Stimulated activated CD8-positive, alpha-beta memory T cell treated with anti-CD3 and anti-CD28 coated beads, Interleukin-12 subunit alpha, Interleukin-12 subunit beta, amount 100 ng/mL, for 4 hours (primary cell): ENCODE results near the gene TOR4A.

ENCODE experiments used
- DNase-seq: peaks from one replicate; pipeline ENCODE4 v3.0.0-alpha.2; 2020; ENCODE audit warnings: low read depth

Gene TOR4A

DNA sequence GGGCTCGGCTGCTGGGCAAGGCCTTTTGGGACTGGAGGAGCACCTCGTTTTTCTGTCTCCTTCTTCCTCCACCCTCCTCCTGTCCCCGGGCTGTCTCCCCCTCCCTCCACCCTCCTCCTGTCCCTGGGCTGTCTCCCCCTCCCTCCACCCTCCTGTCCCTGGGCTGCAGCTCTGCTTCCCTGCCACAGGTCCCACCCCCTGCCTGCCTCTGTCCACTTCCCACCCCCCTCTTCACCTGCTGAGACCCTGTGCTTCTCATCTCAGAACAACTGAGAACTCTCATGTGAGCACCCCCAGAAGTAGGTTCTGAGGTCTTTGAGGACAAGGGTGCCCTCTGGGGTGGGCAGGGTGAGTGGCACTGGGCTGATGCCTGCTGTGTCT lies 5.8 kb upstream of the TOR4A start:
- no peak for DNase-seq

DNA sequence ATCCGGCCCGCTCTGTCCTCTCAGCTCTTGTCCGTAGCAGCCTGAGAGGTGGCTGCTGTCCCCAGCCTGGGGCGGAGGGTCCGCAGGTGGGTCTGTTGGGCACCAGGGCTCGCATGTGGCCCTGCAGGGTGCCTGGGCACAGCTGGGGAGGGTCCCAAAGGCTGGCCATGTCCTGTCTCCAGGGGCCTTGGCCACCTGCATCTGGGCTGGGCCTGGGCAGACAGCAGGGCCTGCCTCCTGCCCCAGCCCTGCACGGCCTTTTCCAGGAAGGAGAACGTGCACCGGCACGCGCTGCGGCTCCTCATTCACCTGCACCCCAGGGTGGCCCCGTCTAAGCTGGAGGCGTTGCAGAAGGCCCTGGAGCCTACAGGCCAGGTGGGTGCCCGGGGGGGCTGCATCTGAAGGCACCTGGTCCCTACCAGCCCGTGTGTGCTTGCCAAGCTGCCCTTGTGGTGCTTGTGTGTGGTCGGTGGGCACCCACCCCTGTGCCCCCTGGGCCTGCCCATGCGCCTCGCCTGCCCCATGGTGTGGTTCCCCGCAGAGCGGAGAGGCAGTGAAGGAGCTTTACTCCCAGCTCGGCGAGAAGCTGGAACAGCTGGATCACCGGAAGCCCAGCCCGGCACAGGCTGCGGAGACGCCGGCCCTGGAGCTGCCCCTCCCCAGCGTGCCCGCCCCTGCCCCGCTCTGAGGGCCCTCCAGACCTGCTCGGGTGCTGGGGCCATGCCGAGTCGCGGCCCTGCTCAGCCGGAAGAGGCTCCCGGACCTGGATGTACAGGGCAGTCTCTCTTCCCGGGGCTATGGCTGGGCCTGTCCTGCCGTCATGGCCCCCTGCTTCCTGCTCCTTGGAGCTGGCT lies 5.1 kb upstream of the TOR4A start:
- no peak for DNase-seq

- no peak for DNase-seq
Observed at GRCh38 chr9:137273095-137273490, 4.4 kb upstream of the TOR4A start.

DNA sequence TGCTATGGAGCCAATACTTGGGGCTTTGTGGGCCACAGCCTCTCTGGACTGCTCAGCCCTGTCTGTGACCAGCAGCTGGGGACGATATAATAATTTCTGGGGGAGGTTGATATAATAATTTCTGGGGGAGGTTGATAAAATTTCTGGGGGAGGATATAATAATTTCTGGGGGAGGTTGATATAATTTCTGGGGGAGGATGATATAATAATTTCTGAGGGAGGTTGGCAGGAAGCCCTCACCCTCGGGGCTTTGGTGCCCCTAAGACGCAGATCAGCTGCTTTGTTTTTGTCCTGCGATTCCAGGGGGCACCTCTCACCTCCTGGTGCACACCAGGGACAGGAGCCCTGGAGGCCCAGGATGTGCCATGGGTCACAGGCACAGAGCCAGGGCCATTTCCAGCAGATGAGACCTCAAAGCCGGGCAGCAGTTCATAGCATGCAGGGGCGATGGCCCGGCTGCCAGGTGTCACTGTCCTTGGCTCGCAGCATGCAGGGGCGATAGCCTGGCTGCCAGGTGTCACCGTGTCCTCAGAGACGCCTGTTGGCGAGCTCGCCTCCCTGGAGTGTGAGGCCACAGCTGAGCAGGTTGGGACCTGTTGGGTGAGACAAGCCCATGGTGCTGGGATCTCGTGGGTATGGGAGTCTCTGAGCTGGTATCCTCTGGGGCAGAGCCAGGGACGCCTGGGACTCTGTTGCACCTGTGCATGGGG lies 3.8 kb upstream of the TOR4A start:
- DNase-seq, result no peak

DNA sequence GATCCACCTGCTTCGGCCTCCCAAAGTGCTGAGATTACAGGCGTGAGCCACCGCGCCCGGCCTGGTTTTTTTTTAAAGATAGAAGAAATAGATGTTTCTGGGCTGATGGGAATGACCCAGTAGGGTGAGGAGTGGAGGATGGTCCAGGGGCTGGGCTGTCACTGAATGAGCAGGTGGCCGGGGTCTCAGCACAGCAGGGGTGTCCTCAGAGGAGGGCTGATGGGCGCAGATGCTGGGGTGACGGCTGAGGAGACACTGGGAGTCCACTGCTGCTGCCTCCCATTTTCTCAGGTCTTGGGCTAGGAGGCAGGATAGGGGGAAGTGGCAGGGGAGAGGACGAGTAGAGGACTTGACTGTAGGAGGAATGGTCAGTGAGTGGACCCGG lies 2.3 kb upstream of the TOR4A start:
- DNase-seq, result no peak

GRCh38 chr9:137275588-137276472 lies 1.7 kb upstream of the TOR4A start:
- no peak for DNase-seq

DNA sequence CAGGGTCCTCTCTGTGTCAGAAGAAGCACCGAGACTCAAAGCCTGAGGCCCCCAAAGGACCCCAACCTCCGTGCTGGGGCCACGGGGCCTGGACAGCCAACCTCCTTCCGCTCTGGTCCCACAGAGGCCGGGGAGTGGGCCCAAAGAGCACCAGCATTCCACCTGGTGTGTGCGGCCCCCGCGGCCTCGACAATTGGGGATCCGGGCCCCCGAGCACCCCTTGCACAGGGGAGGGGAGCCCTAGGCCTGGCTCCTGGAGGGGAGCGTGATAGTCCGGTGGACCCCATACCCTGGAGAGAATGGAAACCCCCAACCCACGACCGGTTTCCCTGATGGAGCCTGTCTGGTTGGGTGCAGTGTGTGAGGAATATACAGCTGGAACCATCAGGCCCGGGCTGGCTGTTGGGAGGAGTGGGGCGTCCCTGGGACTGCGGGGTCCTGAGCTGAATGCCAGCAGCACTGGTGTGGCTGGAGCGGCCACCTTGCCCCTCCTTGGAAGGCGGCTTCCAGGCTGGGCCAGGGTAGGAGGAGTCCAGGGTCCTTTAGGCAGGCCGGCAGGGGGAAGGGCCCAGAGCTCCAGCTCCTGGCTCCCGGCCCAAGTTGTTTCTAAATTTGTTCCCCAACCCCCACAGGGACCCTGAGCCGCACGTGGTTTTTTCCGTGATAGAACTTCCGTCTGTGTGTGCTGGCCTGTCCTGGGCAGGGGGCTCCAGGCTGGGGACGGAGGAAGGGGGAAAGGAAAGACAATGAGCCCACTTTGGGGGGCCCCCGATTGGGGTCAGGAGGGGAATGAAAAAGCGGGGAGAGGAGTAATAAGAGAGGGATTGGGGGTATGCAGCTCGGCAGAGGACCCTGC lies 825 bp upstream of the TOR4A start:
- no peak for DNase-seq

DNA sequence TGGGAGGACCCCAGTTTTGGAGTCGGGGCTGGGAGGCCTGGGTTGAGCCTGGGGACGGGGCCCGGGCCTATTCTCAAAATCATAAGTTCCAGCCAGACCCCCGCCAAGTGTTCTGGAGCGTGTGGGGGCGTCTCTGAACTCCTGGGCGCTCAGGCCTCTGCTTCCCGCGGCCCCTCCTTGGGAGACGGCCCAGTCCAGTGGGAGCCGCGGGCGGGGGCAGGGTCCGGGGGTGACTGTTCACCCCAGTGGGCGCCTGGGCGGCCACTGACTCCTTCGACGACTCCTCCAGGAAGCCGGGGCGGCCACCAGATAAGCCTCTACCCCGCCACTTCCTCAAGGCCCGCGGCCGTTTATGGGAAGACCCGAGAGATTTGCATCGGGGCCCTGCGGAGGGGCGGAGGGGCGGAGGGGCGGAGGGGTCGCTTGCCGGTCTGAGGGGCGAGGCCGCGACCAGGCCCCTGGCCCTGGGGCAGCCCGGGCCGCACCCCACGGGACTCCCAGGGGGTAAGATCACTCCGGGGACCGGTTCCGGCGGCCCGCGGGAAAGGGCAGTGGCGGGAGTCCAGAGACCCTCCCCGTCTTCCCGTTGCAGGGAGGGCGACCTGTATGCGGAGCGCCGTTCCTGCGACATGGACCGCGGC lies 655 bp downstream of the TOR4A start:
- no peak for DNase-seq

DNA sequence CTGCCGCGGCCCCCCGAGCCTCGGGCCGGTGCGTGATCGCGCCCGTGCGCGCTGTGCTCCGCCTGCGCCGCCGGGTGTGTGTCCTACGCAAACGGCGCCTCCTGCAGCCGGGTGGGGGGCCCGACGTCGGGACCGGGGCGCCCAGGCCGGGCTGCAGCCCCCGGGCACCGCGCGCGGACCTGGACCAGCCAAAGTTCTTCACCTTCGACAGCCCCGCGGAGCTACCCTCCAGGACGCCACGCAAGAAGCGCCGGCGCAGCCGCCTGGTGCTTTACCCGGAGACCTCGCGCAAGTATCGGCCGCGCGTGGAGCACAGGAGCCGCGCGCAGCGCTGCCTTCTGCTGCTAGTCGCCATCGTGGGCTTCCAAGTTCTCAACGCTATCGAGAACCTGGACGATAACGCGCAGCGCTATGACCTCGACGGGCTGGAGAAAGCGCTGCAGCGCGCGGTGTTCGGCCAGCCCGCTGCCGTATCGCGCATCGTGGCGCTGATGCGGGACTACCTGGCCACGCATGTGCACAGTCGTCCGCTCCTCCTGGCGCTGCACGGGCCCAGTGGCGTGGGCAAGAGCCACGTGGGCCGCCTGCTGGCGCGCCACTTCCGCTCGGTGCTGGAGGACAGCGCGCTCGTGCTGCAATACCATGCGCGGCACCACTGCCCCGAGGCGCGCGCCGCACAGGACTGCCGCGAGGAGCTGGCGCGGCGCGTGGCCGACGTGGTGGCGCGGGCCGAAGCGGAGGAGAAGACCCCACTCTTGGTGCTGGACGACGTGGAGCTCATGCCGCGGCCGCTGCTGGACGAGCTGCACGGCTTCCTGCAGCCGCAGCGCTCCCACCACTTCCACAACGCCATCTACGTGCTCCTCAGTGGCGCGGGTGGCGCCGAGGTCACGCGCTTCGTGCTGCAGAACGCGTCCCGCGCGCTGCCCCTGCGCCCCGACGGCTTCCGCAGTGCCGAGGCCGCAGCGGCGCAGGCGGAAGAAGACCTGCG lies 1.5 kb downstream of the TOR4A start:
- DNase-seq, result no peak

DNA sequence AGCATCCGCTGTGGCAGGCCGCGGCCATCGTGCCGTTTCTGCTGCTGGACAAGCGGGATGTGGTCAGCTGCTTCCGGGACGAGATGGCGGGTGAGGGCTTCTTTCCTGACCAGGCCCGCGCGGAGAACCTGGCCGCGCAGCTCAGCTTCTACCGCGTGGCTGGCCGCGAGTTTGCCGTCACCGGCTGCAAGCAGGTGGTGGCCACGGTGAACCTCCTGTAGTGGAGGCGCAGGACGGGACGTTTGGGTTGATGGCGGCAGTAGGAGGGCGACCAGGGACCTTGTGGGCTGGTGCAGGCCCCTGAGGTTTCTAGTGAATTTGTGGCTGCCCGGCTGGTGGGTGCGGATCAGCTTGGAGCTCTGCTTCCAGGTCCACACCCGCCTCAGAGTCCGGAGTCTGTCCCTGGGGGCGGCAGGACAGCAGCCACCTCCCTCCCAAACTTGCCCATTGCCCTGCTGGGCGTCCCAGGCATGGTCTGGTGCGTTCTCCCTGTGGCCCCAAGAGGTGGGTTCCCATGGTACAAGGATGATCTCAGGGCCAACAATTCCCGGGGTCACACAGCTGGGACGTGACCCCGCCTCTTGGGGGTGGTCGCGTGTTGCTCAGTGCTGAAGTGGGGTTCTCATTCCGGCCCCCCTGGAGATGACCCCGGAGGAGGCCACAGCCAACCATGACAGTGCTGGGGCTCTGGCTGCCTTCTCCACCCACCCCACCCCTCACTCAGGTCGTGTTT lies 2.4 kb downstream of the TOR4A start:
- DNase-seq, result no peak

DNA sequence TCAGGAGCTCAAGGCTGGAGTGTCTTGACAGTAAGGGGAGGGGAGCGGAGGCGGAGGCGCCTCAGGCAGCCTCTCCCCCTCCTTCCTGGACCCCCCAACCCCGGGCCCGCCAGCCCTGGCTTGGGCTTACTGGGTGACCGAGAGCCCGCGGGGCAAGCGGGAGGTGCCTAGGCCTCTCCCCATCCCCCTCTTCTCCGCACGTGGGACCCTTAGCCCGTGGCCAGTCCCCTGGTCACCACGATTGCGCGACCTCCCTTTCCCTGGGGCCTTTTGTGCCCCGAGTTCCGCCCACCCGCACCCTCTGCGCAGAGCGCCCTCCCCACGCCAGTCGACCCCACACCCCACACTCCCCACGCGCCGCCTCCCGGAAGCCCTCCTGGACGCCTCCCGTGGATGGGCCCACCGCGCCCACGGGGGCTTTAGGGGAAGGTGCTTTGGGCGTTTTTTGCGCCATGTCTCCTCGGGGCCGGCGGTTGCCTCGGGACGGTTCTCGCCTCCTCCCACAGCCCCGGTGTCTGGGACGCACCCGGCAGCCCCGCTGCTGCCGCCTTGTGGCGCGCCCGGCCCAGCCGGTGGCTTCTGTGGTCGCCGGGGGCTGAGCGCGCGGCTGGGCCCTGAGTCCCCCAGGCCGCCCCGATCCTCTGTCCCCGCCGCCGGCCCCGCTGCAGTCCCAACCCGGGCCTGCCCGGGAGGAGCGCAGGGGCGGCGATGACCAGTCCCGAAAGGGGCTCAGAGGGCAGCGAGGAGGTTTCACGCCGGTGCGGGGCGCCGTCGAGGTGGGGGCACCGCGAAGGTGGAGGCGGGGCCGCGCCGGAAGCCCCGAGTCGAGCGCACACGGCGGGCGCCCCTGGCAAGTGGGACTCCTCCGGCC lies 3.2 kb downstream of the TOR4A start:
- no peak for DNase-seq

GRCh38 chr9:137281345-137282116 lies 4.0 kb downstream of the TOR4A start:
- no peak for DNase-seq

DNA sequence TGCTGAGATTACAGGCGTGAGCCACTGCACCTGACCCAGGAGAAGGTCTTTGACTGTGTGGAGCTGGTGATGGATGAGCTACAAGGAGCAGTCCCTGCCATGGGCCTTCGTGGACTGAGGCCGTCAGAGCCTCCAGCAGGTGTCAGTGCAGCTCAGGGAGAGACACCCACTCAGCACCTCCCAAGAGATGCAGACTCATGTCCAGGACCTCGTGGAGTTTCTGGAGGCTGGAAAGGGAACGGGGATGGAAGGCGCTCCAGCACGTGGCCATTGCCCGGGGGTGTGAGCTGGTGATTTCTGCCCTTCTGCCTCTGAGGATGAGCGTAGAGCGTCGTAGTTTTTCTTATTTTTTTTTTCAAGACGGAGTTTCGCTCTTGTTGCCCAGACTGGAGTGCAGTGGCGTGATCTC lies 9.5 kb downstream of the TOR4A start:
- no peak for DNase-seq

GRCh38 chr9:137293094-137293481 lies 15.6 kb downstream of the TOR4A start:
- no peak for DNase-seq

DNA sequence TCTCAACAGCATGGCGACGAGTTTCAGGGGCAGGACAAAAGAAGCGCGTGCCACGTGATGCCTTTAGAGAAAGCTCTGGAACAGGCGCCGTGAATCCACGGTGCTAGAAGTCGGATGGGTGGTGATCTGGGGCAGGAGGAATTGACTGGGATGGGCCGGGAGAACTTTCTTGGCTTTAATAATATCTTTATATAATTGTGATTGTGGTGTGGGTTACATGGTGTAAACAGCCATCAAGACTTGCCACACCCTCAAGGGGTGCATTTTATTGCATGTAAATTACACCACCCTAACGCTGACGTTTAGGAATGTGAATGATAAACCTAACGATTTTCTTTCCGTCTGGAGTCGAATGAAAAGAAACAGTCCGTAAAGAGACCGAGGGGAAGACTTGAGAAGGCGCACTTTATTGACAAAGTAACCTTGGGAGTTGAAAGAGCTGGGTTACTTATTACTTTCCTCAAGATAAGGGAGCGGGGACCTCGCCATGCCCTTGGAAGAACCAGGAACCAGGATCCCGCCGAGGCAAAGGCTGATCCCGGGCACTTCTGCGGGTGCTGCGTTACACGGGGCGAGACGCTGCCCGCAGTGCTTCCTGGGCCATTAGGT lies 16.1 kb downstream of the TOR4A start:
- no peak for DNase-seq

GRCh38 chr9:137294091-137294680 lies 16.7 kb downstream of the TOR4A start:
- DNase-seq, result no peak
